H1 (cell line): Measurements from ENCODE around the gene DDA1. TPM values are rescaled to one million over a fixed set of nuclear protein-coding genes. Genes with fewer than 3 reads are reported as not detected.
A peak's percentile ranks its signal among the peaks of the same experiment; 100 is the strongest.

Experiments
- CBX8 ChIP-seq: fragments of 300-800, 300-1000 bp; sonication (generic); IDR thresholded peaks from 2 replicates; pipeline ENCODE4 v1.7.1; 2016; ENCODE audit warnings: low read depth, low read length, borderline replicate concordance
- CHD1 ChIP-seq: IDR thresholded peaks from 2 replicates; pipeline ENCODE4 v1.6.1; 2012; ENCODE audit warnings: low read depth, low read length, improper control_type of control experiment
- JUND ChIP-seq: IDR thresholded peaks from 2 replicates; pipeline ENCODE4 v1.6.1; 2011; ENCODE audit warnings: mild to moderate bottlenecking, improper control_type of control experiment, low read length
- KDM4A ChIP-seq: IDR thresholded peaks from one replicate; pipeline ENCODE4 v1.7.1; 2012; ENCODE audit warnings: low read depth, mild to moderate bottlenecking, moderate library complexity, low read length, inconsistent platforms; ENCODE audit not compliant: severe bottlenecking
- POLR2A ChIP-seq, 2 experiments: IDR thresholded peaks; 1 replicate in 1 of 2; 2 replicates in 1 of 2; pipeline ENCODE4 v1.6.1; 2011; ENCODE audit warnings: low read depth in 2 of 2, low read length in 2 of 2, mild to moderate bottlenecking in 2 of 2; ENCODE audit errors: control extremely low read depth in 1 of 2
- ZNF274 ChIP-seq: IDR thresholded peaks from 2 replicates; pipeline ENCODE4 v1.7.0; 2012; ENCODE audit warnings: low read length, borderline replicate concordance; ENCODE audit errors: extremely low read depth
- polyA plus RNA-seq, 7 experiments: library from polyadenylated mRNA; depleted of rRNA in 3 of 7; stranded (reverse) in 5 of 7; unstranded in 2 of 7; fragments of >200 nt in 5 of 7; fragments of 200-250 nt in 2 of 7; gene quantifications; 1 replicate in 5 of 7; 2 replicates in 1 of 7; 4 replicates in 1 of 7; pipeline versions ENCODE4 v1.2.1 to v1.2.3, GENCODE V29; 2011 to 2013; ENCODE audit warnings: missing spikeins in 2 of 7, mixed read lengths in 2 of 7
- total RNA-seq: library from RNA; stranded (reverse); fragmentation: NEBNext Ultra II Directional; extraction: Animal tissue kit (Norgen Biotek cat#: 25700); gene quantifications from 2 replicates; pipeline ENCODE4 v1.2.1, GENCODE V29; 2021
- TF ChIP-seq, protein P1 (sequence below): fragments of 300-600 bp; sonication (generic); IDR thresholded peaks from 2 replicates; pipeline ENCODE4 v1.7.1; 2012; ENCODE audit warnings: low read length, moderate library complexity, mild to moderate bottlenecking, inconsistent platforms; ENCODE audit not compliant: insufficient replicate concordance
- TF ChIP-seq, protein P2 (sequence below): IDR thresholded peaks from 2 replicates; pipeline ENCODE4 v1.6.1; 2012; ENCODE audit warnings: low read length, inconsistent platforms
- TF ChIP-seq, protein P3 (sequence below): IDR thresholded peaks from 2 replicates; pipeline ENCODE4 v1.6.1; 2011; ENCODE audit warnings: low read length, improper control_type of control experiment

DDA1 gene
- total and polyA plus RNA-seq, 2 of the 8 experiments (the other 6 are each of a cell fraction or from before 2014, with no cell fraction given) = 29.2 to 34.5 TPM

DNA sequence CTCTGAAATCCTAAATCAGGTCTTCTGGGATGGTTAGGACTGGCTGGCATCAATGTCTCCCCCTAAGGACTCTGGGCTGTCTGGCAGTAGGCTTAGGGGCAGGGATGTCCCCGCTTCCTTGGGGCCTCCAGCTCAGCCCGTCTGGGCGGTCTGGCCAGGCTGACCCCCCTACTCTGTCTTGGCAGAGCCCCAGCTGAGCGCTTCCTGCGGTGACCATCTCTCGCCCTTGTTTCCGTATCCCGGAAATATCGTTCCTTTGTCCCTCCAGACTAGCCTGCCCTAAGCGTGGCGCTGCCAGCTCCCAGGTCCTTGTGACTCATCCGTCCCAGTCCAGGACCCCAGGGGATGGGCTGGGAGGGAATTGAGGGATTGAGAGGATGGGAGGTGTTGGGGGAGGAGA is 39.3 kb downstream of the DDA1 start (continued):
- TF ChIP-seq, protein P1, sequence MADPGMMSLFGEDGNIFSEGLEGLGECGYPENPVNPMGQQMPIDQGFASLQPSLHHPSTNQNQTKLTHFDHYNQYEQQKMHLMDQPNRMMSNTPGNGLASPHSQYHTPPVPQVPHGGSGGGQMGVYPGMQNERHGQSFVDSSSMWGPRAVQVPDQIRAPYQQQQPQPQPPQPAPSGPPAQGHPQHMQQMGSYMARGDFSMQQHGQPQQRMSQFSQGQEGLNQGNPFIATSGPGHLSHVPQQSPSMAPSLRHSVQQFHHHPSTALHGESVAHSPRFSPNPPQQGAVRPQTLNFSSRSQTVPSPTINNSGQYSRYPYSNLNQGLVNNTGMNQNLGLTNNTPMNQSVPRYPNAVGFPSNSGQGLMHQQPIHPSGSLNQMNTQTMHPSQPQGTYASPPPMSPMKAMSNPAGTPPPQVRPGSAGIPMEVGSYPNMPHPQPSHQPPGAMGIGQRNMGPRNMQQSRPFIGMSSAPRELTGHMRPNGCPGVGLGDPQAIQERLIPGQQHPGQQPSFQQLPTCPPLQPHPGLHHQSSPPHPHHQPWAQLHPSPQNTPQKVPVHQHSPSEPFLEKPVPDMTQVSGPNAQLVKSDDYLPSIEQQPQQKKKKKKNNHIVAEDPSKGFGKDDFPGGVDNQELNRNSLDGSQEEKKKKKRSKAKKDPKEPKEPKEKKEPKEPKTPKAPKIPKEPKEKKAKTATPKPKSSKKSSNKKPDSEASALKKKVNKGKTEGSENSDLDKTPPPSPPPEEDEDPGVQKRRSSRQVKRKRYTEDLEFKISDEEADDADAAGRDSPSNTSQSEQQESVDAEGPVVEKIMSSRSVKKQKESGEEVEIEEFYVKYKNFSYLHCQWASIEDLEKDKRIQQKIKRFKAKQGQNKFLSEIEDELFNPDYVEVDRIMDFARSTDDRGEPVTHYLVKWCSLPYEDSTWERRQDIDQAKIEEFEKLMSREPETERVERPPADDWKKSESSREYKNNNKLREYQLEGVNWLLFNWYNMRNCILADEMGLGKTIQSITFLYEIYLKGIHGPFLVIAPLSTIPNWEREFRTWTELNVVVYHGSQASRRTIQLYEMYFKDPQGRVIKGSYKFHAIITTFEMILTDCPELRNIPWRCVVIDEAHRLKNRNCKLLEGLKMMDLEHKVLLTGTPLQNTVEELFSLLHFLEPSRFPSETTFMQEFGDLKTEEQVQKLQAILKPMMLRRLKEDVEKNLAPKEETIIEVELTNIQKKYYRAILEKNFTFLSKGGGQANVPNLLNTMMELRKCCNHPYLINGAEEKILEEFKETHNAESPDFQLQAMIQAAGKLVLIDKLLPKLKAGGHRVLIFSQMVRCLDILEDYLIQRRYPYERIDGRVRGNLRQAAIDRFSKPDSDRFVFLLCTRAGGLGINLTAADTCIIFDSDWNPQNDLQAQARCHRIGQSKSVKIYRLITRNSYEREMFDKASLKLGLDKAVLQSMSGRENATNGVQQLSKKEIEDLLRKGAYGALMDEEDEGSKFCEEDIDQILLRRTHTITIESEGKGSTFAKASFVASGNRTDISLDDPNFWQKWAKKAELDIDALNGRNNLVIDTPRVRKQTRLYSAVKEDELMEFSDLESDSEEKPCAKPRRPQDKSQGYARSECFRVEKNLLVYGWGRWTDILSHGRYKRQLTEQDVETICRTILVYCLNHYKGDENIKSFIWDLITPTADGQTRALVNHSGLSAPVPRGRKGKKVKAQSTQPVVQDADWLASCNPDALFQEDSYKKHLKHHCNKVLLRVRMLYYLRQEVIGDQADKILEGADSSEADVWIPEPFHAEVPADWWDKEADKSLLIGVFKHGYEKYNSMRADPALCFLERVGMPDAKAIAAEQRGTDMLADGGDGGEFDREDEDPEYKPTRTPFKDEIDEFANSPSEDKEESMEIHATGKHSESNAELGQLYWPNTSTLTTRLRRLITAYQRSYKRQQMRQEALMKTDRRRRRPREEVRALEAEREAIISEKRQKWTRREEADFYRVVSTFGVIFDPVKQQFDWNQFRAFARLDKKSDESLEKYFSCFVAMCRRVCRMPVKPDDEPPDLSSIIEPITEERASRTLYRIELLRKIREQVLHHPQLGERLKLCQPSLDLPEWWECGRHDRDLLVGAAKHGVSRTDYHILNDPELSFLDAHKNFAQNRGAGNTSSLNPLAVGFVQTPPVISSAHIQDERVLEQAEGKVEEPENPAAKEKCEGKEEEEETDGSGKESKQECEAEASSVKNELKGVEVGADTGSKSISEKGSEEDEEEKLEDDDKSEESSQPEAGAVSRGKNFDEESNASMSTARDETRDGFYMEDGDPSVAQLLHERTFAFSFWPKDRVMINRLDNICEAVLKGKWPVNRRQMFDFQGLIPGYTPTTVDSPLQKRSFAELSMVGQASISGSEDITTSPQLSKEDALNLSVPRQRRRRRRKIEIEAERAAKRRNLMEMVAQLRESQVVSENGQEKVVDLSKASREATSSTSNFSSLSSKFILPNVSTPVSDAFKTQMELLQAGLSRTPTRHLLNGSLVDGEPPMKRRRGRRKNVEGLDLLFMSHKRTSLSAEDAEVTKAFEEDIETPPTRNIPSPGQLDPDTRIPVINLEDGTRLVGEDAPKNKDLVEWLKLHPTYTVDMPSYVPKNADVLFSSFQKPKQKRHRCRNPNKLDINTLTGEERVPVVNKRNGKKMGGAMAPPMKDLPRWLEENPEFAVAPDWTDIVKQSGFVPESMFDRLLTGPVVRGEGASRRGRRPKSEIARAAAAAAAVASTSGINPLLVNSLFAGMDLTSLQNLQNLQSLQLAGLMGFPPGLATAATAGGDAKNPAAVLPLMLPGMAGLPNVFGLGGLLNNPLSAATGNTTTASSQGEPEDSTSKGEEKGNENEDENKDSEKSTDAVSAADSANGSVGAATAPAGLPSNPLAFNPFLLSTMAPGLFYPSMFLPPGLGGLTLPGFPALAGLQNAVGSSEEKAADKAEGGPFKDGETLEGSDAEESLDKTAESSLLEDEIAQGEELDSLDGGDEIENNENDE = no peak
- TF ChIP-seq CBX8 = no peak
- TF ChIP-seq KDM4A = no peak
- TF ChIP-seq JUND = peak; percentile 33; the same call in 1 of the 2 replicates
- no peak for TF ChIP-seq ZNF274
- no peak for TF ChIP-seq CHD1
- TF ChIP-seq, protein P2, sequence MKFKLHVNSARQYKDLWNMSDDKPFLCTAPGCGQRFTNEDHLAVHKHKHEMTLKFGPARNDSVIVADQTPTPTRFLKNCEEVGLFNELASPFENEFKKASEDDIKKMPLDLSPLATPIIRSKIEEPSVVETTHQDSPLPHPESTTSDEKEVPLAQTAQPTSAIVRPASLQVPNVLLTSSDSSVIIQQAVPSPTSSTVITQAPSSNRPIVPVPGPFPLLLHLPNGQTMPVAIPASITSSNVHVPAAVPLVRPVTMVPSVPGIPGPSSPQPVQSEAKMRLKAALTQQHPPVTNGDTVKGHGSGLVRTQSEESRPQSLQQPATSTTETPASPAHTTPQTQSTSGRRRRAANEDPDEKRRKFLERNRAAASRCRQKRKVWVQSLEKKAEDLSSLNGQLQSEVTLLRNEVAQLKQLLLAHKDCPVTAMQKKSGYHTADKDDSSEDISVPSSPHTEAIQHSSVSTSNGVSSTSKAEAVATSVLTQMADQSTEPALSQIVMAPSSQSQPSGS = no peak
- TF ChIP-seq POLR2A (IDR thresholded peaks at IDR 0.05; ENCODE audit: control extremely low read depth in 1 of 2, low read depth in 2 of 2, low read length in 2 of 2) = peak in 1 of 2 experiments; percentile 41; a peak in 1 of 3 replicates
- TF ChIP-seq, protein P3, sequence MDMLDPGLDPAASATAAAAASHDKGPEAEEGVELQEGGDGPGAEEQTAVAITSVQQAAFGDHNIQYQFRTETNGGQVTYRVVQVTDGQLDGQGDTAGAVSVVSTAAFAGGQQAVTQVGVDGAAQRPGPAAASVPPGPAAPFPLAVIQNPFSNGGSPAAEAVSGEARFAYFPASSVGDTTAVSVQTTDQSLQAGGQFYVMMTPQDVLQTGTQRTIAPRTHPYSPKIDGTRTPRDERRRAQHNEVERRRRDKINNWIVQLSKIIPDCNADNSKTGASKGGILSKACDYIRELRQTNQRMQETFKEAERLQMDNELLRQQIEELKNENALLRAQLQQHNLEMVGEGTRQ = no peak
